ENCODE results near the gene WDR81.
"Not testable (repeated sequence)": the region's sequence is repeated elsewhere in the genome, so short reads cannot be mapped to it uniquely, and the experiment has no call there.

WDR81 gene

DNA sequence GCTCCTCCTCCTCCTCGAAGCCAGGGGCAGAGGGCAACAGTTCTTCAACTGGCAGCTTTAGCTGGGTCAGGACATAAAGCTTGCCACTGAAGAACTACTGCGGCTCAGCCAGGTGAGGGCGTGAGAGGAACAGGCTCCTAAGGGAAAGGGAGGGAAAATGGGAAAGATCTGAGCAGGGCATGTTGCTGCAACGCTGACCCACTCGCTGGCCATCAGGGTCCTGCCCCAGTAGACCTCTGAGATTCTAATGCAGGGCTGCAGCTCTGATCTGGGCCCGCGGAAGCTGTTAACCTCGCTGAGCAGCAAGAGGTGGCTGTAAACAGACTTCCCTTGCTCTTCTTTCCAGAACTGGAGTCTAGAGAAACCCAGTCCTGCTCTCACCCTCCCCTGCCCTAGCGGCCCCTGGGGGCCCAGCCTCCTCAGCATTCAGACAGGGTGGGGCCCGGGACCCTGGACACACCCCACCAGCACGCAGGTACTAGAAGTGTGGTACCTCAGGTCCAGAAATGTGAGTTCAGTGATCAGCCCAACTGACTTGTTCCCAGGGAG is 10.6 kb upstream of the WDR81 start:
- DNase-seq, result no peak

DNA sequence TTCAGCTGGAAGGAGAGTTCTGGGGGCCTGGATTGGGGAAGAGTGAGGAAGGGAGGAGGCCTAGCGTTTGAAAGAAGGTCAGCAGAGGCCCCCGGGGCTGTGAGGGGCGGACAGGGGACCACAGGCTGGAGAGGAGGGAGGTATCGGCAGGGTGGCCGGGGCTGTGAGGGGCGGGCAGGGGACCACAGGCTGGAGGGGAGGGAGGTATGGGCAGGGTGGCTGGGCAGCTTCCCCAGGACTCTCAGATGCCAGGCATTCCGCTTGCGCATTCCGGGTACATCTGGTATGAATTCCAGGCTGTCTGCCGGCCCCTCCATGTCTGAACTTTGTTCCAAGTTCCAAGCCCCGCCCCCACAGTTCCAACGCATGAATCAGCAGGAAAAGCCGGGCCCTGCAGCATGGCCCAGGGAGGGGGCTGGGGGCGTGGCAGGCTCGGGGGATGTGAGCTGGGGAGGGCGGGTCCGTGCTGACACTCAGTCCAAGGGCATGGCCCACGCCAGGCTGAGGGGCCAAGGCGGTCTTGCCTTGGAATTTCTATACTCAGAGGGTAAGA is 10.0 kb upstream of the WDR81 start:
- peak; percentile 16 for DNase-seq

DNA sequence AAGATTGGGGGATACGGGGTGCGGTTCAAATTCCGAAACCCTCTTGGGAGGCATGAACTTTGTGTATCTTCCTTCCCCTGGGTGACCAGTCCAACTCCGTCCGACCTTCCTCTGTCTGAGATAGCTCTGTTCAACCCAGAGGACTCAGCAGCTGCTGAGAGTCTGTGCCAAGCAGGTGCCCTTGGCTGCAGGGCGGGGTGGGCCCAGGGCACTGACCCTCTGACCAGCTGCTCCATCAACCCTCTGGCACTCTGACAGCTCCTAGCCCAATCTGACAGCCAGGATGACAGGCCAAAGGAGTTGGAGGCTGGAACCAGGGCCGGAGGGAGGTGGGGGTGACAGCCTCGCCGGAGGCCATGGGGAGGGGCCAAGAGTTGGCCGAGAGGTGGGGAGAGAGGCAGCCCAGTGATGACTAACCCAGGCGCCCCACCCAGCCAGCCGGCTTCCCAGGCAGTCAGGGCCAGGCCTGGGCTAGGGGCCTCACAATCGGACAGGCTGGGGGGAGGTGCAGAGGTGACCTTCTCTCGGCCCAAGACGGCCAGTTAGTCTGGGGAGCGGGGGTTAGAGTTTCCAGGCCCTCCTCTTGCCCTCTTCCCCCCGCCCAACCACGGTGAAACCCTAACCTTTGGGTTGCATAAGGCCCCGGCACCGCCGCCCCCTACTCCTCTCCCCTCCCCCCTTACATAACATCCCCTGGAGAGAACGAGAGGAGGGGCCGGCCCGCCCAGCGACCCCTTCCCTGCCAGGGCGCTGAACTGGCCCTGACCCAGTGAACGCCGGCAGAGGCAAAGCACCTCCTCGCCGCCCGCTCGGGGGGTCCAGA is 9.3 kb upstream of the WDR81 start:
- DNase-seq, result no peak

DNA sequence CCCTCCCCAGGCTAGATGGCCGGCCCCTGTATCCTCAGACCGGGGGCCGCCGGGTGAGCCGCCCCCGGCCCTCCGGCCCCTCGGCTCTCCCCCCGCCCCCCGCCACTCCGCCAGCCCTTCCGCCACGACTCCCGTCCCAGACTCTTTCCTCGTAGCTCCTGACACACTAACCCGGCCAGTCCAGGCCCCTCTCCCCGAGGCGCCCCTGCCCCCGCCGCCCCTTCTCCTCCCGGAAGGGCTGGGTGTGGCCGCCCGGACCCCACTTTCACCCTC is 8.8 kb upstream of the WDR81 start:
- no peak for DNase-seq

DNA sequence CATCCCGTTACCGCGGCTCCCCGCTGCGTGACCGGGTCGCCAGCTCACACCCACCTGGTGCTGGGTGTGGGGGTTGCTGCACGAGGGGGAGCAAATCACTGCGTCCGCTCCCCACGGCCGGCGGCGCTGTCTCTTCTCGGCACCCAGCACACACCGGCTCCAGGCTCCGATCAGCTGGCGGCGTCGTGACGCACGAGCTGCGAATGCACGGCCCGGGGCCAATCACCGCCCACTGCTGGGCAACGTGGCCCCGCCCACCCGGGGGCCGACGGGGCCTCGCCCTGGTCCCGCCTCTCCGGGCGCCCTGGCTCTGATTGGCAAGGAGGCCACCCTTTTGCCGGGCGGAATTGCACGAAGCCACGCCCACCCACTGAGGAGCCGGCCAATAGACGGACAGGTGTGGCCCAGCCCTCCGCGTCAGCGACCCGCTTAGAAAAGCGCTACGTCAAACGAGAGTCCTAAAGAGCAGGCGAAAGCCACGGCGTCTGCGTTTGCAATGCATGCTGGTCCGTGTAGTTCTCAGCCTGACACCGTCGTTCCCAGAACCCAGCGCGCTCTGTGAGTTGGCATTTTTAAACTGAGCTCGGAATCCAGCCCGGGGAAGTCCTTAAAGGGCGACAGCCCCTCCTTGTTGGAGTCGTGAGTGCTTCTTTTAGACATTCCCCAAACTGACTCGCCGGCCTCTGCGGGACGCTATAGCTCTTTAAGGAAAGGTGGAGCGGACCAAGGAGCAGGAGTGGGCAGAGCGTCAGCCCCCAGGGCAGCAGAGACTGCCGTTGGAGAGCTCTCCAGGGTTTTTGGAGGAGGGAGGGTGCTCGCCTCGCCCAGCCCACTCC is 8.2 kb upstream of the WDR81 start:
- DNase-seq, result peak; percentile 96

DNA sequence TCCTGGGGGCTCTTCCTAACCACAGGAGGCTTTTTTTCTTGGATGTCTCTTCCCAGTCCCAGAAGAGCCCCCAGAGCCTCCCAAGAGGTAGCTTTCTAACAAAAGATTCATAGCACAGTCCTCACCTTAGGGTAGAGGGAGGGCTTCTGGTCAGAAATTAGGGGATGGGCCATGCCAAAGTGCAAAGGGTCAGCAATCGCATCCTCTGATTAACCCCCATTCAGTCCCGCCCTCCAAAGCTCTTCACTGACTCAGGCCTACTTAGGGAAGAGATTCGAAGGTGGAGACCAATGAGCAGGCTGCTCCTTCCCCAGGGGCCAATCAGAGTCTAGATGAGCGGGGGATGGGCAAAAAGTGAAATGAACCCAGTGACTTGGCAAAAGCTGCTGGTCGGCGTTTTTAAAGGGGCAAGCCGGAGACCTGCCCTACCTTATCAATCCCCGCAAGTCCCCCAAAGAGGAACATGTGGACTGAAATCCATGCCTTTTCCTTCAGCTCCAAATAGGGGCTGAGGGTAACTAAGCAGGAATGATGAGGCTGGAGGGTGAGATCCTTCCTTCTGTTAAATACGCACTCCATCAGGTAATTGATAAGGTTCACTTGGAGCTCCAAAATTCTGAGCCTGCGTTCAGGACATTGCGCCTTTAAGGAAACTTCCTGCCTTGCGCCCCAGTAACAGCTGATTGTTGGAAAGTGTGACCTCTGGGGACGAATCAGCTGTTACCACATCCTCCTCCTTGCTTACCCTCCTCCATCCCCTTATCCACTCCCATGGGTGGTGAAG is 7.4 kb upstream of the WDR81 start:
- DNase-seq, result peak; percentile 66

DNA sequence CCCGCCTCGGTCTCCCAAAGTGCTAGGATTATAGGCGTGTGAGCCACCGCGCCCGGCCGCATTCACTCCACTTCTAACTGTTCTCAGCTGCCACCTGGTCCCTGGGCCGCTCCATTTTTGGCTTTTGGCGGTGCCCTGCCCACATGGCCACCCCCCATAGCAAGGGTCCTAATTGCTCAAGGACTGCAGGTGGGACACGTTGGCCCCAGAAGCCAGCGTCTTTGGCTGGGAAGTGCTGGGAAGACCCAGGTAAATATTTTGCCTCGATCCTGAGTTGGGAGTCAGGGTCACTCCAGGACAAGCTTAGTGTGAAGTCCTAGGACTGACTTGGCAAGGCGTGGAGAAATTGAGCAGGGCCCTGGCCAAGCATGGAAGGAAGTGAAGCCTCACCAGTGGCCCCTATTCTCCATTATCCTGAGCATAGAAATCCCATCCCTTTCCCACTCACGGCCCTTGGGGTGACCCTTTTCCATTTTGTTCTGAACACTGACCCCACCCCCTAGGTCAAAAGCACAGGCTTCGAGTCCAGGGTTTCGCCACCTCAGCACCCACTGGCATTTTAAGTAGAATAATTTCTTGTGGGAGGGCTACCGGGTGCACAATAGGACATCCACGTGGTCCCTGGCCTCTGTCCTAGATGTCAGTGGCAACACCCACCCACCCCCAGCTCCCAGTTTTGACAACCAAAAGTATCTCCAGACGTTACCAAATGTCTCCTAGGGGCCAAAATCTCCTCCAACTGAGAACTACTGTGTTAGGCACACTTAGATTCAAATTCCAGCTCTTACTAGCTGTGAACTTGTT is 5.9 kb upstream of the WDR81 start:
- DNase-seq, result no peak

DNA sequence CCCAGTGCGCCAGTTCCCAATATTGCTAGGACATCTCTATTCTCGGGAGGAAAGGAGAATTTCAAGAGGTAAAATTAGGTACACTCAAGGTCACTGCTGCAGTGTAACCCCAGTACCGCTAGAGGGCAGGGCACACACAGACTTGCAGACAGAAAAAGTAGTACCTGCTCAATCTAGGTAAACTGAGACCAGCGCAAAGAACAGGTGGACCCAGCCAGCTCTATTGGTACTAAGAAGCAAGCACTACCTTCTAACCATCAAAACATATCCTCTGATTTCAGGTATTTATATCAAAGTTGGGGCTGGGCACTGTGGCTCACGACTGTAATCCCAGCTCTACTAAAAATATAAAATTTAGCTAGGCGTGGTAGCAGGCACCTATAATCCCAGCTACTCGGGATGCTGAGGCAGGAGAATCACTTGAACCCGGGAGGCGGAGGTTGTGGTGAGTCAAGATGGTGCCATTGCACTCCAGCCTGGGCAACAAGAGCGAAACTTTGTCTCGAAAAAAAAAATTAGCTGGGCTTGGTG is 3.6 kb upstream of the WDR81 start:
- no peak for DNase-seq

DNA sequence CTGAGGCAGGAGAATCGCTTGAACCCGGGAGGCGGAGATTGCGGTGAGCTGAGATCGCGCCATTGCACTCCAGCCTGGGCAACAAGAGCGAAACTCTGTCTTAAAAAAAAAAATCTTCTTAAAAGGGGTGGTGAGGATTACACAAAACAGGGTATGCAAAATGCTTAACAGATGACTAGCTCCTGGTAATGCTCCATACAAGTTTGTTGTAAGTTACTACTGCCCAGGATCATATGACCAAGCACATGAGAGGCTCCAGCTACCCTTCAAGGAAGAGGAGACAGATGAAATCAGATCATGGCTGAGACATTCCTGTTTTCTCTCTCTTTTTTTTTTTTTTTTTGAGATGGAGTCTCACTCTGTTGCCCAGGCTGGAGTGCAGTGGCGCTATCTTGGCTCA is 2.5 kb upstream of the WDR81 start:
- DNase-seq, result not testable (repeated sequence)

DNA sequence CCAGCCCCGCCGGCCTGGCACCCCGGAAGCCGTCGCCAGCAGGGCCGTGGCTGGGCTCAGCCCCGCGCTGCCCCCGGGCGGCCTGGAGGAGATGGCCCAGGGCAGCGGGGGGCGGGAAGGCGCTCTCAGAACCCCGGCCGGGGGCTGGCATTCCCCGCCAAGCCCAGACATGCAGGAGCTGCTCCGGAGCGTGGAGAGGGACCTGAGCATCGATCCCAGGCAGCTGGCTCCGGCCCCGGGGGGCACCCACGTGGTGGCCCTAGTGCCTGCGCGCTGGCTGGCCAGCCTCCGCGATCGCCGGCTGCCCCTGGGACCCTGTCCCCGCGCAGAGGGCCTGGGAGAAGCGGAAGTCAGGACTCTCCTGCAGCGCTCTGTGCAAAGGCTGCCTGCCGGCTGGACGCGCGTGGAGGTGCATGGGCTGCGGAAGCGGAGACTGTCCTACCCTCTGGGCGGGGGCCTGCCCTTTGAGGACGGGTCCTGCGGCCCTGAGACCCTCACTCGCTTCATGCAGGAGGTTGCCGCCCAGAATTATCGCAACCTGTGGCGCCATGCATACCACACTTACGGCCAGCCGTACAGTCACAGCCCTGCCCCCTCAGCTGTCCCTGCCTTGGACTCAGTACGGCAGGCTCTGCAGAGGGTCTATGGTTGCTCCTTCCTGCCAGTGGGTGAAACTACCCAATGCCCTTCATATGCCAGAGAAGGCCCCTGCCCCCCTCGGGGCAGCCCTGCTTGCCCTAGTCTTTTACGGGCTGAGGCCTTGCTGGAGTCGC is 551 bp downstream of the WDR81 start:
- DNase-seq, result no peak

DNA sequence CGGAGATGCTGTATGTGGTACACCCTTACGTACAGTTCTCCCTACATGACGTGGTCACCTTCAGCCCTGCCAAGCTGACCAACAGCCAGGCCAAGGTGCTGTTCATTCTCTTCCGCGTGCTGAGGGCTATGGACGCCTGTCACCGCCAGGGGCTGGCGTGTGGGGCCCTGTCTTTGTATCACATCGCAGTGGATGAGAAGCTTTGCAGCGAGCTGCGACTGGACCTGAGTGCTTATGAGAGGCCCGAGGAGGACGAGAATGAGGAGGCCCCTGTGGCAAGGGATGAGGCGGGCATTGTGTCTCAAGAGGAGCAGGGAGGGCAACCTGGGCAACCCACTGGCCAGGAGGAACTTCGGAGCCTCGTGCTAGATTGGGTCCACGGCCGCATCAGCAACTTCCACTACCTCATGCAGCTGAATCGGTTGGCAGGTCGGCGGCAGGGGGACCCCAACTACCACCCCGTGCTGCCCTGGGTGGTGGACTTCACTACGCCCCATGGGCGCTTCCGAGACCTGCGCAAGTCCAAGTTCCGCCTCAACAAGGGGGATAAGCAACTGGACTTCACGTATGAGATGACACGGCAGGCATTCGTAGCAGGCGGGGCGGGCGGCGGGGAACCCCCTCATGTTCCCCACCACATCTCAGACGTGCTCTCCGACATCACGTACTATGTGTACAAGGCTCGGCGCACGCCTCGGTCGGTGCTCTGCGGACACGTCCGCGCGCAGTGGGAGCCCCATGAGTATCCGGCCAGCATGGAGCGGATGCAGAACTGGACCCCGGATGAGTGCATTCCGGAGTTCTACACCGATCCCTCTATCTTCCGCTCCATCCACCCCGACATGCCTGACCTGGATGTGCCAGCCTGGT is 1.4 kb downstream of the WDR81 start:
- no peak for DNase-seq

DNA sequence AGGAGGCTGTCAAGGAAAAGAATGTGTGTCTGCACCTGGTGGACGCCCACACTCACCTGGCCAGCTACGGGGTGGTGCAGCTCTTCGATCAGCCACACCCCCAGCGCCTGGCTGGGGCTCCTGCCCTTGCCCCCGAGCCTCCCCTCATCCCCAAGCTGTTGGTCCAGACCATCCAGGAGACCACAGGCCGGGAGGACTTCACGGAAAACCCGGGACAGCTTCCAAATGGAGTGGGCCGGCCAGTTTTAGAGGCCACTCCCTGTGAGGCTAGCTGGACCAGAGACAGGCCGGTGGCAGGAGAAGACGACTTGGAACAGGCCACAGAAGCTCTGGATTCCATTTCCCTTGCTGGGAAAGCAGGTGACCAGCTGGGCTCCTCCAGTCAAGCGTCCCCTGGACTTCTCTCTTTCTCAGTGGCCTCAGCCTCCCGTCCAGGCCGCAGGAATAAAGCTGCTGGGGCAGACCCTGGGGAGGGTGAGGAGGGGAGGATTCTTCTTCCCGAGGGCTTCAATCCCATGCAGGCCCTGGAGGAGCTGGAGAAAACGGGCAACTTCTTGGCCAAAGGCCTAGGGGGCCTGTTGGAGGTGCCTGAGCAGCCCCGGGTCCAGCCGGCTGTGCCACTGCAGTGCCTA is 2.2 kb downstream of the WDR81 start:
- DNase-seq, result no peak

DNA sequence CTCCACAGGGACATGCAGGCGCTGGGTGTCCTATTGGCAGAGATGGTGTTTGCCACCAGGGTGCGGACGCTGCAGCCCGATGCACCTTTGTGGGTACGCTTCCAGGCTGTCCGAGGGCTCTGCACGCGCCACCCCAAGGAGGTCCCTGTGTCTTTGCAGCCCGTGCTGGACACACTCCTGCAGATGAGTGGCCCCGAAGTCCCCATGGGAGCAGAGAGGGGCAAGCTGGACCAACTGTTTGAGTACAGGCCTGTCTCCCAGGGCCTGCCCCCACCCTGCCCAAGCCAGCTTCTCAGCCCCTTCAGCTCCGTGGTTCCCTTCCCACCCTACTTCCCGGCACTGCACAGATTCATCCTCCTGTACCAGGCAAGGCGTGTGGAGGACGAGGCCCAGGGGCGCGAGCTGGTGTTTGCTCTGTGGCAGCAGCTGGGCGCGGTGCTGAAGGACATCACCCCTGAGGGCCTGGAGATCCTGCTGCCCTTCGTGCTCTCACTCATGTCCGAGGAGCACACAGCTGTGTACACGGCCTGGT is 2.8 kb downstream of the WDR81 start:
- DNase-seq, result no peak

DNA sequence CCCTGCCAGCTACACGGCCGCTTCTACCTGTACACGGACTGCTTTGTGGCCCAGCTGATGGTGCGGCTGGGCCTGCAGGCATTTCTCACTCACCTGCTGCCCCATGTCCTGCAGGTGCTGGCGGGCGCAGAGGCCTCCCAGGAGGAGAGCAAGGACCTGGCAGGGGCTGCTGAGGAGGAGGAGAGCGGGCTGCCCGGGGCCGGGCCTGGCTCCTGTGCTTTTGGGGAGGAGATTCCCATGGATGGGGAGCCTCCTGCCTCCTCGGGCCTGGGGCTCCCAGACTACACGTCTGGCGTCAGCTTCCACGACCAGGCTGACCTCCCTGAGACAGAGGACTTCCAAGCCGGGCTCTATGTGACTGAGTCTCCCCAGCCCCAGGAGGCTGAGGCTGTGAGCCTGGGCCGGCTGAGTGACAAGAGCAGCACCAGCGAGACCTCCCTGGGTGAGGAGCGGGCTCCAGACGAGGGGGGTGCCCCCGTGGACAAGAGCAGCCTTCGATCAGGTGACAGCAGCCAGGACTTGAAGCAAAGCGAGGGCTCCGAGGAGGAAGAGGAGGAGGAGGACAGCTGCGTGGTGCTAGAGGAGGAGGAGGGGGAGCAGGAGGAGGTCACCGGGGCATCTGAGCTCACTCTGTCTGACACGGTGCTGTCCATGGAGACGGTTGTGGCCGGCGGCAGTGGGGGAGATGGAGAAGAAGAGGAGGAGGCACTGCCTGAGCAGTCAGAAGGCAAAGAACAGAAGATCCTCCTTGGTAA is 3.5 kb downstream of the WDR81 start:
- DNase-seq, result no peak

DNA sequence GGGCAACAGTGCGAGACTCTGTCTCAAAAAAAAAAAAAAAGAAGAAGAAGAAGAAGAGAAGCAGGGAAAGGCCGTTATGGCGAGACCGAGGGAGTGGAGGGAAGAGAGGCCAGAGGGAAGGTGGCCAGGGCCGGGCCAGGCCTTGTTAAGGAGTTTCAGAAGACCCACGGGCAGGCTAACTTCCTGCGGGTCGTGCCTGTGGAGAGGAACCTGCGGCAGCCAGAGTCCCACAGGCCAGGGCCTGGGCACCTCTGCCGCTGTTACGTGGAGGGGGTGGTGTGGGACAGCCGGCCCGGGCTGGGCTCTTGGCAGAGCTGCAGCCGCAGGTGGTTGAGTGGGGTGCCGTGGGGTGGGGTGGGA is 5.4 kb downstream of the WDR81 start:
- no peak for DNase-seq

DNA sequence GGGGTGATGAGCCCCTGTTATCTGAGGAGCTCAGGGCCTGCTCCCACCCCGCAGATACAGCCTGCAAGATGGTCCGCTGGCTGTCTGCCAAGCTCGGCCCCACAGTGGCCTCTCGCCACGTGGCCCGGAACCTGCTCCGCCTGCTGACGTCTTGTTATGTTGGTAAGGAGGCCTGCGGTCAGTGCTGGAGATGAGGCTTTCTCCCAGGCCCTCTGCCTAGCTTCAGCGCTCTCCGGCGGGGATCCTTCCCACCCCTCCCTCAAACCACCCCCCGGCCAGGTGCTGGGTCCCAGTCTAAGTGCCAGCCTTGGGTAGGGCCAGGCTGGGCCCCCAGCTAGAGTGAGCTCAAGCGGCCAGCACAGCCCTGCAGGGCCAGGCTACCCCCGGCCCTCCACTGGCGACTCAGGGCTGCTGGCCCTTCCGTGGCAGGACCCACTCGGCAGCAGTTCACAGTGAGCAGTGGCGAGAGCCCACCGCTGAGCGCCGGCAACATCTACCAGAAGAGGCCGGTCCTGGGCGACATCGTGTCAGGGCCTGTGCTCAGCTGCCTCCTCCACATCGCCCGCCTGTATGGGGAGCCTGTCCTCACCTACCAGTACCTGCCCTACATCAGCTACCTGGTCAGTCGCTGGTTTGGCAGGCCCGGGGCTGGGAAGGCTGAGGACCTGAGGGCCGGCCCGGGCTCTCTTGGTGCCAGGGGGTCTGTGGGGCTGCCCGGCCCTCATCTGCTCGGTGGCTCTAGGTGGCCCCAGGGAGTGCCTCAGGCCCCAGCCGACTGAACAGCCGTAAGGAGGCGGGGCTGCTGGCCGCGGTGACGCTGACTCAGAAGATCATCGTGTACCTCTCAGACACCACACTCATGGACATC is 6.1 kb downstream of the WDR81 start:
- no peak for DNase-seq

DNA sequence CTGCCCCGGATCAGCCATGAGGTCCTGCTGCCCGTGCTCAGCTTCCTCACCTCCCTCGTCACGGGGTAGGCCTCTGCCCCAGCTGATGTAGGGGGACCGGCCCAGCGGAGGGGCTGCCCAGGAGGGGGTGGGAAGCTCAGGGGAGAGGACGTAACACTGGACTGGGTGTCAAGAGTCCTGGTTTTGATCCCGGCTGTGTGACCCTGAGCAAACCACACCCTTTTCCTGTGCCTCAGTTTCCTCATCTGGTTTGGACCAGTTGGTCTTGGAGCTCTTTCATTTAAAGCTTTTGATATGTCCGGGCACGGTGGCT is 6.6 kb downstream of the WDR81 start:
- DNase-seq, result no peak
